ENCODE data around the gene RHOT2.

GRCh38 chr16:634051-634670 is 33.8 kb upstream of the RHOT2 start:
- TF ChIP-seq CTCF (conservative IDR thresholded peaks at IDR 0.05; ENCODE audit: low read depth, low read length) (no peak), EZH2 (IDR thresholded peaks at IDR 0.05; ENCODE audit: borderline replicate concordance, low read depth, low read length, poor library complexity, severe bottlenecking) (no peak)
